Fibroblast of lung (primary cell): ENCODE results near the gene KLC4.

ENCODE experiments used
- CTCF ChIP-seq, 2 donors: IDR thresholded peaks in 1 of 2; conservative IDR thresholded peaks in 1 of 2; 1 replicate in 1 of 2; 2 replicates in 1 of 2; pipeline ENCODE4 v1.5.1; 2011 to 2012; ENCODE audit warnings: low read length in 2 of 2, control low read depth in 1 of 2, inconsistent platforms in 1 of 2, low read depth in 1 of 2, mild to moderate bottlenecking in 1 of 2
- EZH2 ChIP-seq: IDR thresholded peaks from 2 replicates; pipeline ENCODE4 v1.5.1; 2012; ENCODE audit warnings: low read length, control low read depth, mild to moderate bottlenecking; ENCODE audit errors: missing control alignments

- TF ChIP-seq EZH2 = no peak
- no peak for TF ChIP-seq CTCF (conservative IDR thresholded peaks at IDR 0.05 in 1 of 2, IDR thresholded peaks at IDR 0.05 in 1 of 2; ENCODE audit: low read depth in 1 of 2, low read length in 2 of 2)
Observed at GRCh38 chr6:43016943-43017334, 42.5 kb upstream of the KLC4 start.
